Activated CD8-positive, alpha-beta T cell treated with anti-CD3 and anti-CD28 coated beads for 36 hours (primary cell): ENCODE results near the gene CDK5RAP2. TPM values are rescaled to one million over a fixed set of nuclear protein-coding genes. Genes with fewer than 3 reads are reported as not detected.

Source experiments
- ATAC-seq: fragments of 200-7000 bp; cut with Tn5 transposase; one replicate; pipeline ENCODE4 v1.10.0; 2021; ENCODE audit warnings: mild to moderate bottlenecking, moderate library complexity
- CTCF ChIA-PET: fragments of 350-600 bp; sonication (Branson Sonifier 250); formaldehyde crosslinking; loops from one replicate; lab custom pipeline; 2021; ENCODE audit warnings: antibody characterized with exemption; lab: Charles Lee
- POLR2A ChIA-PET: fragments of 350-600 bp; sonication (Branson Sonifier 250); formaldehyde crosslinking; loops from one replicate; lab custom pipeline; 2021; ENCODE audit warnings: antibody characterized with exemption; lab: Charles Lee
- DNase-seq: peaks from one replicate; pipeline ENCODE4 v3.0.0-alpha.2; 2020
- H3K27ac Mint-ChIP-seq: one replicate; pipeline ENCODE4 v1.8.0; 2021; ENCODE audit warnings: mild to moderate bottlenecking, mixed read lengths
- H3K27me3 Mint-ChIP-seq: one replicate; pipeline ENCODE4 v1.8.0; 2021; ENCODE audit warnings: mixed read lengths
- H3K36me3 Mint-ChIP-seq: one replicate; pipeline ENCODE4 v1.8.0; 2021; ENCODE audit warnings: low read depth, mixed read lengths
- H3K4me1 Mint-ChIP-seq: one replicate; pipeline ENCODE4 v1.8.0; 2021; ENCODE audit warnings: low read depth, mixed read lengths
- H3K4me3 Mint-ChIP-seq: one replicate; pipeline ENCODE4 v1.8.0; 2021; ENCODE audit warnings: mild to moderate bottlenecking, moderate library complexity, mixed read lengths
- H3K9me3 Mint-ChIP-seq: one replicate; pipeline ENCODE4 v1.8.0; 2021; ENCODE audit warnings: mixed read lengths
- intact Hi-C: fragments of 100-400 bp; cut with micrococcal nuclease; formaldehyde crosslinking; loops from one replicate; pipeline ENCODE4 v1.10.0; 2022
- total RNA-seq, 2 experiments: library from RNA; stranded (reverse); gene quantifications; one replicate each; pipeline ENCODE4 v1.2.3, GENCODE V29; 2021
- TF ChIP-seq, protein P1 (sequence below): fragments of 200-600 bp; IDR thresholded peaks from one replicate; pipeline ENCODE4 v1.8.0; 2022; ENCODE audit warnings: antibody characterized with exemption, mild to moderate bottlenecking

Gene CDK5RAP2
- total RNA-seq, 2 experiments from 2014 or later, result 61.5 to 67.6 TPM

DNA sequence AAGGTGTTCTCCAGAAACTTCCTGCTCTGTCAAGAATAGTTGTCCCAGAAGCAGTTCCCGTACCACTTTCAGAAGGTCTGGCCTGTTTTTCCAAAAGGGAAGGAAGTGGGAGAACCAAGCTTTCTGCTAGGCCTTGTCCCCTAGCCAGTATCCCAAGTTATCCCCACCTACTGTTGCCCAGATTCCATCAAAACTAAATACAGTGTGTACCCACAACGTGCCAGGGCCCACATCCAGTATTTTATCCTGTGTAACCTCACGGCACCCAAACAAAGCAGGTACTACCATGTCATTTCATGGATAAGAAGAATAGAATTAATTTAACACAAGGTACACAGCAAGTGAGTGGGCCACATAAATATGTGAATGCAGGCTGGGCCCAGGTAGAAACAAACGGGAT, 126.2 kb downstream of the CDK5RAP2 start:
- POLR2A ChIA-PET, result no interaction called here
- Mint-ChIP-seq H3K4me1 (peaks cover 3% of the 10 kb centered on the region), H3K27ac (no peak overlapping the region), H3K4me3 (no peak overlapping the region), H3K27me3 (no peaks in the 10 kb centered on the region), H3K9me3 (no peaks in the 10 kb centered on the region), H3K36me3 (peaks cover 60% of the 10 kb centered on the region)
- CTCF ChIA-PET, result no interaction called here
- intact Hi-C loops, result no loop called here
- DNase-seq (no peak), ATAC-seq (no peak)
- TF ChIP-seq, protein P1, sequence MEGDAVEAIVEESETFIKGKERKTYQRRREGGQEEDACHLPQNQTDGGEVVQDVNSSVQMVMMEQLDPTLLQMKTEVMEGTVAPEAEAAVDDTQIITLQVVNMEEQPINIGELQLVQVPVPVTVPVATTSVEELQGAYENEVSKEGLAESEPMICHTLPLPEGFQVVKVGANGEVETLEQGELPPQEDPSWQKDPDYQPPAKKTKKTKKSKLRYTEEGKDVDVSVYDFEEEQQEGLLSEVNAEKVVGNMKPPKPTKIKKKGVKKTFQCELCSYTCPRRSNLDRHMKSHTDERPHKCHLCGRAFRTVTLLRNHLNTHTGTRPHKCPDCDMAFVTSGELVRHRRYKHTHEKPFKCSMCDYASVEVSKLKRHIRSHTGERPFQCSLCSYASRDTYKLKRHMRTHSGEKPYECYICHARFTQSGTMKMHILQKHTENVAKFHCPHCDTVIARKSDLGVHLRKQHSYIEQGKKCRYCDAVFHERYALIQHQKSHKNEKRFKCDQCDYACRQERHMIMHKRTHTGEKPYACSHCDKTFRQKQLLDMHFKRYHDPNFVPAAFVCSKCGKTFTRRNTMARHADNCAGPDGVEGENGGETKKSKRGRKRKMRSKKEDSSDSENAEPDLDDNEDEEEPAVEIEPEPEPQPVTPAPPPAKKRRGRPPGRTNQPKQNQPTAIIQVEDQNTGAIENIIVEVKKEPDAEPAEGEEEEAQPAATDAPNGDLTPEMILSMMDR, result no peak

DNA sequence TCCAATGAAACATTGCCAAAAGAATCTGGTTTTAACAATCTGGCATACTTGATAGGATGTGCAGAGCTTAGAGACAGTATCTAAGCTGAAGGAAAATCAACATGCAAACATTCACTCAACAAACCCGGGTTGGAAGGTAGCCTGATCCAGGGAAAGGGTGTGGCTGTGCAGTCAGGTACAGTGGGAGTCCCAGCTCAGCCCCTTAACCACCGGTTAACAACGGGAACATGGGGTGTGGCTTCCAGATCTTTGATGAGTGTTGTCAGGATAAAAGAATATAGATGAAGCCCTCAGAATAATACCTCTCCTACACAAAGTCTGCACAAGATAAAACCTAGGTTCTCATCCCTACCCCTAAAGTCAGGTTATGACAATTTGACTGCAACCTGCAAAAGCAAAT, 127.3 kb downstream of the CDK5RAP2 start:
- TF ChIP-seq, protein P1, result no peak
- Mint-ChIP-seq H3K4me3 (no peak overlapping the region), H3K9me3 (no peaks in the 10 kb centered on the region), H3K4me1 (peaks cover 3% of the 10 kb centered on the region), H3K36me3 (peaks cover 58% of the 10 kb centered on the region), H3K27ac (no peak overlapping the region), H3K27me3 (no peaks in the 10 kb centered on the region)
- ATAC-seq (no peak), DNase-seq (no peak)
- CTCF ChIA-PET, result interaction anchor here (0.8 to 0.9 kb wide), 2 partner anchors 8 to 24 kb away, joined by 3 read pairs; no protein-coding TSS in a partner anchor
- POLR2A ChIA-PET, result no interaction called here
- intact Hi-C loops, result no loop called here

DNA sequence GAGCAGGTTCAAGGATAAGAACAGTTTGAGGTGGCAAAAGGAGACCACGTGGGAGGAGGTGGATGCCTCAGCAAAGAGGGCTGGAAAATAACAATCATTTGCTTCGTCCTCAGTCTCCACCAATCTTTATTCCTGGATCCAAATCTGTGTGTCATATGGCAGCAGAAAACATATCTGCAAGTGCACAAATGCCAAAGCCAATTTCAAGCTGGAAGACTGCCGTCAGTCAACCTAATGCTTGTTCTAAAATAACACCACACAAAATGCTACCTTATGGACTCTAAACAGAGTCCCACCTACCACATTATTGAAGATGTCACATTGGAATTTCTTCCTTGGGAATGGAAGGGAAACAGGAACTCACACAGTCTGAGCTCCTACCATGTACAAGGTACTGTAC, 129.1 kb downstream of the CDK5RAP2 start:
- no peak overlapping the region for H3K4me3 Mint-ChIP-seq
- H3K27me3 Mint-ChIP-seq, result no peaks in the 10 kb centered on the region
- DNase-seq (no peak), ATAC-seq (no peak)
- TF ChIP-seq, protein P1, result no peak
- H3K4me1 Mint-ChIP-seq, result peaks cover 9% of the 10 kb centered on the region
- H3K9me3 Mint-ChIP-seq, result no peaks in the 10 kb centered on the region
- intact Hi-C loops, result no loop called here
- peaks cover 53% of the 10 kb centered on the region for H3K36me3 Mint-ChIP-seq
- H3K27ac Mint-ChIP-seq, result no peak overlapping the region
- ChIA-PET POLR2A (no interaction called here), CTCF (interaction anchor here (1.0 kb wide), 1 partner anchor 26 kb away, joined by 3 read pairs; no protein-coding TSS in a partner anchor)

DNA sequence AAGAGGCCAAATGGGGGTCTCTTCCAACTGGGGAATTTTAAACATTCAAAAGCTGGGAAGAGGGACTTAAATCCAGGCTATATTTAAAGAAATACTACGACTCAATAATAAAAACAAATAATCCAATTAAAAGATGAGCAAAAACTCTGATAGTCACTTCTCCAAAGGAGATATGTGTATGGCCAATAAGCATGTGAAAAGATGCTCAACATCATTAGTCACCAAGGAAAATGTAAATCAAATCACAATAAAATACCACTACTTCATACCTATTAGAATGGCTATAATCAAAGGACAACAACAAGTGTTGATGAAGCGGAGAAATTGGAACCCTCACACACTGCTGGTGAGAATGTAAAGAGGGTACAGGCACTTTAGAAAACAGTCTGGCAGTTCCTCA, 130.4 kb downstream of the CDK5RAP2 start:
- H3K9me3 Mint-ChIP-seq, result no peaks in the 10 kb centered on the region
- ATAC-seq (no peak), DNase-seq (no peak)
- peaks cover 44% of the 10 kb centered on the region for H3K36me3 Mint-ChIP-seq
- H3K4me3 Mint-ChIP-seq, result no peak overlapping the region
- H3K27me3 Mint-ChIP-seq, result no peaks in the 10 kb centered on the region
- H3K4me1 Mint-ChIP-seq, result peaks cover 9% of the 10 kb centered on the region
- TF ChIP-seq, protein P1, result no peak
- no peak overlapping the region for H3K27ac Mint-ChIP-seq
- intact Hi-C loops, result no loop called here
- CTCF ChIA-PET, result no interaction called here
- POLR2A ChIA-PET, result no interaction called here

DNA sequence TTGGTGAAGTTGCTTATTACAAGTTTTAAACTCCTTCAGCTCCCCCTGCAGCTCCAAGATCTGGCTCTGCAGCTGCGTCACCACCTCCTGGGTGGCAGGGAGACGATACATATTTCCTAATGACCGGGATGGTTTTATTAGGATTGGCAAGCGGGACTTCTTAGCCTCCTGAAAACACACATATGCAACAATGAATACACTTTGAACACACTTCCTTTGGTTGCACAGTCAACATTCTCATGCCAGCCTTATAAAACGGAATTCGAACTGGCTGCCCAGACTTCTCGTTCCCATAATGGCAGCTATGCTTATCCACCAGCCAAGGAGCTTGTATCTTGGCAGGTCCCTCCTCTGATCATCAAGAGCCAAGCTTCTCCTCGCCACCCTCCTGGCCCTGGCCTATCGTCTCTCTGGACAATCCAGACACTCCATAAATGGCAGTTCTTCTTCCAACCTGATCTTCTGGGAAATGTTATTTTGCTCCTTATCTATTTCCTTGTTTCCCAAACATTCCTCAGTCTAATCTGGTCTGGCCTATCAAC, 131.9 kb downstream of the CDK5RAP2 start:
- TF ChIP-seq, protein P1, result no peak
- ChIA-PET POLR2A (no interaction called here), CTCF (interaction anchor here (1.4 kb wide), 1 partner anchor 9 kb away, joined by 5 read pairs; no protein-coding TSS in a partner anchor)
- Mint-ChIP-seq H3K36me3 (peaks cover 38% of the 10 kb centered on the region), H3K27ac (no peak overlapping the region), H3K4me3 (no peak overlapping the region), H3K4me1 (peaks cover 9% of the 10 kb centered on the region), H3K27me3 (no peaks in the 10 kb centered on the region), H3K9me3 (no peaks in the 10 kb centered on the region)
- no peak for DNase-seq
- intact Hi-C loops, result no loop called here
- no peak for ATAC-seq
